GM12878 (cell line): ENCODE data around the gene INSRR. TPM values are rescaled to one million over a fixed set of nuclear protein-coding genes. Genes with fewer than 3 reads are reported as not detected.

Experiments used
- ATAC-seq: fragments of 200-7000 bp; cut with Tn5 transposase; 3 replicates; pipeline ENCODE4 v1.9.1; 2020; ENCODE audit warnings: mild to moderate bottlenecking, moderate library complexity
- BruUV-seq: library from RNA; stranded (reverse); fragments of 400-500 nt; replicated peaks from 2 replicates; lab custom pipeline; 2021; lab: Mats Ljungman, UMichigan
- CTCF ChIA-PET: fragments of 300-600 bp; sonication (Branson Sonifier 250); formaldehyde crosslinking; extraction: SDS; loops from one replicate; lab custom pipeline; 2021; ENCODE audit warnings: inconsistent platforms; lab: Yijun Ruan, JAX
- POLR2A ChIA-PET: fragments of 350-600 bp; formaldehyde crosslinking; extraction: SDS; loops from one replicate; lab custom pipeline; 2021; ENCODE audit warnings: inconsistent platforms; lab: Charles Lee
- RAD21 ChIA-PET: fragments of 300-600 bp; sonication (Branson Sonifier 250); formaldehyde crosslinking; loops from one replicate; lab custom pipeline; 2023; ENCODE audit warnings: antibody characterized with exemption; ENCODE audit not compliant: unreplicated experiment; lab: Charles Lee
- SMC1A ChIA-PET: fragments of 300-600 bp; sonication (Branson Sonifier 250); formaldehyde crosslinking; loops from one replicate; lab custom pipeline; 2023; ENCODE audit not compliant: unreplicated experiment, uncharacterized antibody; lab: Charles Lee
- DNase-seq: peaks from one replicate; pipeline ENCODE4 v3.0.0-alpha.2; 2011; ENCODE audit warnings: low read depth, low spot score
- FAIRE-seq: peaks from 3 replicates; lab custom pipeline; 2011; peaks lifted over from hg19 to GRCh38; lab: Jason Lieb, UNC
- H2AFZ ChIP-seq: 2 replicates; pipeline ENCODE4 v1.6.0; 2011; ENCODE audit warnings: low read depth, low read length, control low read depth; ENCODE audit not compliant: control insufficient read depth
- H3K27ac ChIP-seq: 2 replicates; pipeline ENCODE4 v1.5.1; 2011; ENCODE audit warnings: control low read depth; ENCODE audit not compliant: control insufficient read depth, insufficient read depth
- H3K27me3 ChIP-seq, 2 experiments: replicated peaks in 1 of 2; 2 replicates each; pipeline versions ENCODE4 v1.6.0 to v1.6.1; 2011; ENCODE audit warnings: low read length in 1 of 2; ENCODE audit not compliant: control insufficient read depth in 2 of 2, insufficient read depth in 2 of 2
- H3K36me3 ChIP-seq, 2 experiments: 2 replicates each; pipeline ENCODE4 v1.5.1; 2011; ENCODE audit warnings: low read length in 1 of 2; ENCODE audit not compliant: control insufficient read depth in 2 of 2, insufficient read depth in 2 of 2
- H3K4me1 ChIP-seq: 2 replicates; pipeline ENCODE4 v1.6.1; 2011; ENCODE audit warnings: mild to moderate bottlenecking, low read length, moderate library complexity, mixed read lengths; ENCODE audit not compliant: control insufficient read depth, insufficient read depth
- H3K4me2 ChIP-seq: 2 replicates; pipeline ENCODE4 v1.6.0; 2011; ENCODE audit warnings: control low read depth; ENCODE audit not compliant: control insufficient read depth, insufficient read depth
- H3K4me3 ChIP-seq: fragments of 200-600 bp; sonication (generic); 2 replicates; pipeline ENCODE4 v1.5.1; 2016
- H3K79me2 ChIP-seq: 2 replicates; pipeline ENCODE4 v1.6.0; 2011; ENCODE audit warnings: low read length; ENCODE audit not compliant: control insufficient read depth, insufficient read depth
- H3K9ac ChIP-seq: 2 replicates; pipeline ENCODE4 v1.8.0; 2011; ENCODE audit warnings: low read length, control low read depth, mixed read lengths; ENCODE audit not compliant: control insufficient read depth, insufficient read depth
- H3K9me3 ChIP-seq: replicated peaks from 3 replicates; pipeline ENCODE4 v1.5.1; 2011; ENCODE audit warnings: mild to moderate bottlenecking, low read length; ENCODE audit not compliant: control insufficient read depth, insufficient read depth
- H4K20me1 ChIP-seq: 2 replicates; pipeline ENCODE4 v1.6.0; 2011; ENCODE audit not compliant: control insufficient read depth, insufficient read depth
- CREM ChIP-seq: IDR thresholded peaks from 2 replicates; pipeline ENCODE4 v1.6.1; 2014; ENCODE audit warnings: antibody characterized with exemption, low read depth
- DPF2 ChIP-seq: fragments of 450-650 bp; IDR thresholded peaks from 2 replicates; pipeline ENCODE4 v1.6.1; 2017; ENCODE audit warnings: mild to moderate bottlenecking
- EZH2 ChIP-seq: IDR thresholded peaks from 2 replicates; pipeline ENCODE4 v1.6.1; 2012; ENCODE audit warnings: low read depth, mild to moderate bottlenecking, control low read depth, inconsistent platforms, low read length, borderline replicate concordance; ENCODE audit not compliant: control insufficient read depth
- MYB ChIP-seq: fragments of 150-350 bp; IDR thresholded peaks from 2 replicates; pipeline ENCODE4 v1.6.1; 2014; ENCODE audit warnings: mild to moderate bottlenecking, low read depth, low read length, borderline replicate concordance
- MYC ChIP-seq: IDR thresholded peaks from 2 replicates; pipeline ENCODE4 v1.6.1; 2011; ENCODE audit warnings: mild to moderate bottlenecking, low read length, moderate library complexity, inconsistent platforms; ENCODE audit not compliant: insufficient read depth, insufficient replicate concordance, insufficient read length, severe bottlenecking
- RAD21 ChIP-seq: IDR thresholded peaks from 2 replicates; pipeline ENCODE4 v1.6.1; 2011; ENCODE audit warnings: mild to moderate bottlenecking, low read depth, low read length, moderate library complexity; ENCODE audit not compliant: insufficient read depth
- RAD51 ChIP-seq: fragments of 450-650 bp; IDR thresholded peaks from 2 replicates; pipeline ENCODE4 v1.6.1; 2016; ENCODE audit warnings: moderate library complexity, mild to moderate bottlenecking, inconsistent platforms
- RFX5 ChIP-seq: IDR thresholded peaks from 2 replicates; pipeline ENCODE4 v1.6.1; 2011; ENCODE audit warnings: low read depth, low read length, improper control_type of control experiment
- TAF1 ChIP-seq: IDR thresholded peaks from 2 replicates; pipeline ENCODE4 v1.6.1; 2011; ENCODE audit warnings: mild to moderate bottlenecking, low read depth, low read length, borderline replicate concordance
- TBL1XR1 ChIP-seq: IDR thresholded peaks from 2 replicates; pipeline ENCODE4 v1.6.1; 2012; ENCODE audit warnings: low read depth, low read length, improper control_type of control experiment
- TCF3 ChIP-seq: IDR thresholded peaks from 2 replicates; pipeline ENCODE4 v1.6.1; 2012; ENCODE audit warnings: low read depth, mild to moderate bottlenecking, low read length, borderline replicate concordance; ENCODE audit not compliant: insufficient read depth
- WGBS: methylation state at CpG from one replicate; pipeline ENCODE4 v1.1.6; 2016; ENCODE audit warnings: low lambda C conversion rate; ENCODE audit not compliant: insufficient replicate concordance, insufficient coverage; ENCODE audit errors: missing lambda C conversion rate; 5-methylcytosine and 5-hydroxymethylcytosine counted together
- in situ Hi-C: fragments of 300-500 bp; cut with MboI; formaldehyde crosslinking; loops from 9 replicates; pipeline ENCODE4 v1.14.3; 2018; ENCODE audit warnings: mixed read lengths
- intact Hi-C: fragments of 100-400 bp; cut with micrococcal nuclease; formaldehyde crosslinking; loops from one replicate; pipeline ENCODE4 v1.14.2; 2022; ENCODE audit not compliant: unreplicated experiment
- polyA plus RNA-seq, 11 experiments: library from polyadenylated mRNA; depleted of rRNA in 4 of 11; unstranded in 6 of 11; stranded (reverse) in 5 of 11; fragments of >200 nt; fragmentation: Nextera tagmentation in 4 of 11; fragmentation: Illumina TruSeq in 1 of 11; extraction: Ambion mirVana in 4 of 11; extraction: Trizol in 1 of 11; gene quantifications; 1 replicate in 1 of 11; 2 replicates in 10 of 11; pipeline versions ENCODE4 v1.2.1 to v1.2.3, GENCODE V29; 2011 to 2016; ENCODE audit warnings: inconsistent platforms in 2 of 11, missing spikeins in 2 of 11, low read depth in 1 of 11
- total RNA-seq, 4 experiments: library from RNA; depleted of rRNA in 3 of 4; stranded (reverse); fragments of >200 nt in 3 of 4; fragmentation: Illumina TruSeq in 1 of 4; extraction: Trizol in 1 of 4; gene quantifications; 2 replicates each; pipeline versions ENCODE4 v1.2.1 to v1.2.3, GENCODE V29; 2013 to 2021

Gene INSRR
- total and polyA plus RNA-seq, 10 of the 15 experiments (the other 5 are each of a cell fraction or from before 2014, with no cell fraction given), result 0.01 TPM; not detected in 9

DNA sequence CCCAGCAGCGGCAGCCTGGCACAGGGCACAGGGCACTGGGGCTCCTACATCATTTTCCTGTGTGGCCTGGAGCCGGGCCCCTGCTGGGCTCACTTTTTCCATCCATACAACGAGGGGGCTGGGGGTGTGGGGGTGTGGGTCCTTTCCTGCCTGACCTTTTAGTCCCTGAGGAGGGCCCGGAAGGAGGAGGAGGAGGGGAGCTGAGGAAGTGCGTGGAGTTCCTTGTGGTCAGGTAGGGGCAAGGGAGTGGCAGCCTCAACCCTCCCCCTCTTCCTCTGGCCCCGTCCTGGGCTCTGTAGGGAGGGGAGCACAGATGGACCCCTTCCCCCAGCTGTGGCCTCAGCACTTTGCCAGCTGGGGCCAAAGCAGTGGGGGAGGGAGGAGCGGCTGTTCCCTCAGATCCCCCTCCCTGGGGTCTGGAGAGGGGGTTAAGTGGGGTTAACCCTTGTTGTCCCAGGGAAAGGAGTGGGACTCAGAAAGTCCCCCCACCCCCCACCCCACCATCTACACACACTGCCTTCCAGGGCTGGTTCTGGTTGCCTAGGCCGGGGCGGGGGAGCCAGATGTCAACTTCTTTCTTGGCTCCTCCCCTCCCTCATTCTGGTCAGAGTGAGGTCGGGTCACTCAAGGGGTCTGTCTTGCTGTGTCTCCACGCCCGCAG lies 7.5 kb upstream of the INSRR start:
- no peaks in the 10 kb centered on the region for H3K79me2 ChIP-seq
- H3K4me3 ChIP-seq, result no peak overlapping the region
- WGBS, result 16% methylated on average over 11 of the region's 12 CpGs
- no peak for ATAC-seq
- POLR2A ChIA-PET, result no interaction called here
- H3K4me2 ChIP-seq, result no peak overlapping the region
- intact Hi-C loops, result no loop called here
- in situ Hi-C loops, result no loop called here
- CTCF ChIA-PET, result interaction anchor here (3.1 kb wide), 1 partner anchor 28 kb away, joined by 10 read pairs; no protein-coding TSS in a partner anchor
- FAIRE-seq, result no peak
- DNase-seq, result no peak
- TF ChIP-seq RFX5 (no peak), TAF1 (no peak), TBL1XR1 (no peak), MYC (no peak), MYB (no peak), RAD21 (no peak), CREM (no peak), EZH2 (no peak), DPF2 (no peak), RAD51 (no peak), TCF3 (no peak)
- peaks cover 0 to 4% of the 10 kb centered on the region in 2 experiments; a peak in 3 of 4 replicates for H3K27me3 ChIP-seq
- H3K27ac ChIP-seq, result no peak overlapping the region
- H3K9ac ChIP-seq, result no peak overlapping the region
- RAD21 ChIA-PET, result no interaction called here
- BruUV-seq, result no TSS peak
- no peak overlapping the region for H2AFZ ChIP-seq
- no peaks in the 10 kb centered on the region for H4K20me1 ChIP-seq
- no peaks in the 10 kb centered on the region for H3K9me3 ChIP-seq
- H3K36me3 ChIP-seq, result no peaks in the 10 kb centered on the region
- SMC1A ChIA-PET, result no interaction called here
- H3K4me1 ChIP-seq, result peaks cover 13% of the 10 kb centered on the region
